Activated naive CD4-positive, alpha-beta T cell treated with anti-CD3 and anti-CD28 coated beads, Interleukin-2, amount 50 U/mL, for 24 hours (primary cell): ENCODE measurements around the gene RAI1.
A peak's percentile ranks its signal among the peaks of the same experiment; 100 is the strongest.

Experiments used
- H3K27ac Mint-ChIP-seq: one replicate; pipeline ENCODE4 v1.8.0; 2021; ENCODE audit warnings: mild to moderate bottlenecking, mixed read lengths
- H3K27me3 Mint-ChIP-seq: one replicate; pipeline ENCODE4 v1.8.0; 2021; ENCODE audit warnings: mixed read lengths
- H3K36me3 Mint-ChIP-seq: one replicate; pipeline ENCODE4 v1.8.0; 2021; ENCODE audit warnings: mixed read lengths
- H3K4me1 Mint-ChIP-seq: one replicate; pipeline ENCODE4 v1.8.0; 2021; ENCODE audit warnings: mixed read lengths
- H3K4me3 Mint-ChIP-seq: one replicate; pipeline ENCODE4 v1.8.0; 2021; ENCODE audit warnings: mild to moderate bottlenecking, mixed read lengths
- H3K9me3 Mint-ChIP-seq: one replicate; pipeline ENCODE4 v1.8.0; 2021; ENCODE audit warnings: mixed read lengths

Gene RAI1

GRCh38 chr17:17749921-17750320 is 68.7 kb downstream of the RAI1 start:
- H3K4me1 Mint-ChIP-seq, result peaks cover 65% of the 10 kb centered on the region

GRCh38 chr17:17750881-17751280 is 69.6 kb downstream of the RAI1 start:
- Mint-ChIP-seq H3K27me3 (no peaks in the 10 kb centered on the region), H3K36me3 (no peaks in the 10 kb centered on the region), H3K4me3 (peak overlapping the region; percentile 95), H3K4me1 (peaks cover 72% of the 10 kb centered on the region), H3K27ac (peak overlapping the region; percentile 98), H3K9me3 (no peaks in the 10 kb centered on the region)

More at GRCh38 chr17:17749921-17750320, 68.7 kb downstream of the RAI1 start:
- Mint-ChIP-seq H3K27me3 (no peaks in the 10 kb centered on the region), H3K4me3 (peak overlapping the region; percentile 24), H3K9me3 (no peaks in the 10 kb centered on the region), H3K27ac (peak overlapping the region; percentile 72), H3K36me3 (no peaks in the 10 kb centered on the region)

DNA sequence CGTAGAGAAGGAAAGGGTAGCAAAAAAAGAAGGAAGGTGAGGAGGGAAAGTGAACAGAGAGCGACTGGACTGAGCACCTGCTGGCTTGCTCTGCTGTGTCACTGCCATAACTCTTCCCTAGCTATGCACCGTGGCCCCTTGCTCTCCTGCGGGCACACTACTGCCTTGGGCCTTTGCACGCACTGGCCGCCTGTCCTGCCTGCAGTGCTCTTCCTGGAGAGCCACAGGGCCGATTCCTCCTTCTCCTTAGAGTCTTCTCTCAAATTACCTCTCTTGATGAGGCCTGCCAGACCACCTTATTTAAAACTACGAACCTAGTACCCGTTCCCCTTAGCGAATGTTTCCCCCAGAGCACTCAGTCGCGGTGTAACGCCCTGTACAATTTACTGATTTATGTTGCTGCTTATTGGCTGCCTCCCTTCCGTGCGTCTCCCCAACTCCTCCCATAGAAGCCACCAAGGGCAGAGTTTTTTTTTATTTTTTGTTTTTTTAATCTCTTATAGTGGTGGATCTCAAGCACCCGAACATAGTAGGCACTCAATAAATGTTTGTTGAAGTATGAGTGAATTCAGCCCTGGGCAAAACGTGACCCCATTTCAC is 70.3 kb downstream of the RAI1 start:
- peaks cover 77% of the 10 kb centered on the region for H3K4me1 Mint-ChIP-seq
- H3K36me3 Mint-ChIP-seq, result no peaks in the 10 kb centered on the region
- H3K9me3 Mint-ChIP-seq, result no peaks in the 10 kb centered on the region
- peak overlapping the region; percentile 98 for H3K27ac Mint-ChIP-seq
- no peaks in the 10 kb centered on the region for H3K27me3 Mint-ChIP-seq
- H3K4me3 Mint-ChIP-seq, result peak overlapping the region; percentile 95

DNA sequence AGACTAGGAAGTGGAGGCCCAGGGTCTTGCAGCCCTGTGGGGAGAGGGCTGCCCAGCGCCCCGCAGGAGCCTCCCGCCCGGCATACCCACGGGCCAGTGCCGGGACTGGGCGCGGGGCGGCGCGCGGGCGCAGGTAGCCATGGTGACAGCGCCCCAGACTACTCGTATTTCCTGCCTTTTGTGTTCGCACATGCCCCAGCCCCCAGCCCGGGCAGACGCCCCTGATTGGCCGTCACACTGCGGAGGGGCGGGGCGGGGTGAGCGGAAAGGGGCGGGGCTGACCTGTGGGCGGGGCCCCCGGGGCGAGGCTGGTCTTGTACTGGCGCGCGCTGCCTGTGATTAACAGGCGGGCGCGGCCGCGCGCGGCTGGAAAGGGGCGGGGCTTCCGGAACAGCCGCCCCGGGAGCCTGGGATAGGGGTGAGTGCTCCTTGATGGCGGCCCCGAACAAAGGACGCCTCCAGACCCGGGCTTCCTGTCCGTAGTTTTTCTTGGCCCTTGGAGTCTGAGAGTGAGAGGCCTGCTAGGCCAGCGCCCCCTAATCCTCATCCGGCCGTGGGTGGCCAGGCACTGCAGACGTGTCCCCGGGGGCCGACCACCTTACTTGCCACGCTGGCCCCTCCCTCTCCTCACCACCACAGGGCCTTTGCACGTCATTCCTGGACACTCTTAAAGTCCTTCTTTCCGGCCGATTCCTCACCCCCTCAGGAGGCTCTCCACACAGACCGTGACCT is 71.0 kb downstream of the RAI1 start:
- Mint-ChIP-seq H3K27me3 (no peaks in the 10 kb centered on the region), H3K27ac (peak overlapping the region; percentile 98), H3K36me3 (no peaks in the 10 kb centered on the region), H3K4me3 (peak overlapping the region; percentile 95), H3K4me1 (peaks cover 81% of the 10 kb centered on the region), H3K9me3 (no peaks in the 10 kb centered on the region)

DNA sequence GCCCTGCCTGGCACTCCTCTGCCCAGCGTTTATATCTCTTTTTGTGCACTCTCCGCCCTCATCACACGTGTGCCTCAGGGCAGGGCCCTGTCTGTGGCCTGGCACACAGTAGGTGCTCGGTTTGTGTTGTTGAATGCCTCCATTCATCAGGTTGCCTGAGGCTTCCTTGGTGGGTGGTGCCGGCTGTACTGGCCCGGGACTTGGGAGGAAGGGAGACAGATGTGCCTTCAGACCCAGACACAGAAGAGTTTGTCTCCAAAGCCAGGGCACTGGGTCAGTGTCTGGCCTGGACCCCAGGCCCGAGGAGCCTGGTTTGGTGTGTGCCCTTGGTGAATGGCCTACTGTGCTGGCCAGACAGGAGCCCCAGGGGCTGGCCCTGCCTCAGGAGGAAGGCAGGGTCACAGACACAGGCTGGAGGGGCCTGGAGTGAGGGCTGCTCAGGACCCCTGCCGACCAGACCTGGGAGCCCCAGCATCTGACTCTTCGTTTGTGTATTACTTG is 71.6 kb downstream of the RAI1 start:
- H3K27me3 Mint-ChIP-seq, result no peaks in the 10 kb centered on the region
- H3K4me1 Mint-ChIP-seq, result peaks cover 85% of the 10 kb centered on the region
- no peaks in the 10 kb centered on the region for H3K36me3 Mint-ChIP-seq
- H3K4me3 Mint-ChIP-seq, result peak overlapping the region; percentile 95
- peak overlapping the region; percentile 96 for H3K27ac Mint-ChIP-seq
- no peaks in the 10 kb centered on the region for H3K9me3 Mint-ChIP-seq

- peaks cover 75% of the 10 kb centered on the region for H3K4me1 Mint-ChIP-seq
- H3K4me3 Mint-ChIP-seq, result peak overlapping the region; percentile 36
- H3K36me3 Mint-ChIP-seq, result no peaks in the 10 kb centered on the region
Measured at GRCh38 chr17:17754719-17755686, 73.7 kb downstream of the RAI1 start.

DNA sequence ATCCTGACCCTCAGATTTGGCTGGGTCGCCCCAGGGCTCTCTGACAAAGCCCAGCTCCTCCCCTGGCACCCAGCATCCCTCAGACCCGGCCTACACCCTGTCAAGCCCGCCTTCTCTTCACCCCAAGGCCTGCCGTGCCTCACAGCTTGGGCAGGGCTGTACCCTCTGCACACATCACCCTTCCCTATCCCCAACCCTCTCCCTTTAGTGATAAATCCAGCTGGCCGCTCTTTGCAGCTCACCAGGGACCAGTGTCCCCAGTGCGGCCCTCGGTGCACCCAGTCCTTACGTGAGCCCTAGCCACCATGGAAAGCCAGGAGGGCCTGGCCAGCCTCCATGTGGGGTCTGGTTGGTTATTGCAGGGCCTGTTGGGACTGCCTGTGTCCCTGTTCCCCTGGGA is 74.5 kb downstream of the RAI1 start:
- Mint-ChIP-seq H3K27ac (peak overlapping the region; percentile 83), H3K9me3 (no peaks in the 10 kb centered on the region), H3K4me3 (no peak overlapping the region), H3K4me1 (peaks cover 71% of the 10 kb centered on the region), H3K27me3 (no peaks in the 10 kb centered on the region), H3K36me3 (no peaks in the 10 kb centered on the region)

More at GRCh38 chr17:17754719-17755686, 73.7 kb downstream of the RAI1 start:
- Mint-ChIP-seq H3K27me3 (no peaks in the 10 kb centered on the region), H3K9me3 (no peaks in the 10 kb centered on the region), H3K27ac (peak overlapping the region; percentile 83)

GRCh38 chr17:17757391-17757791 is 76.1 kb downstream of the RAI1 start:
- H3K36me3 Mint-ChIP-seq, result no peaks in the 10 kb centered on the region
- H3K4me3 Mint-ChIP-seq, result peak overlapping the region; percentile 72
- H3K27me3 Mint-ChIP-seq, result no peaks in the 10 kb centered on the region
- H3K9me3 Mint-ChIP-seq, result no peaks in the 10 kb centered on the region
- H3K27ac Mint-ChIP-seq, result peak overlapping the region; percentile 59
- peaks cover 64% of the 10 kb centered on the region for H3K4me1 Mint-ChIP-seq

DNA sequence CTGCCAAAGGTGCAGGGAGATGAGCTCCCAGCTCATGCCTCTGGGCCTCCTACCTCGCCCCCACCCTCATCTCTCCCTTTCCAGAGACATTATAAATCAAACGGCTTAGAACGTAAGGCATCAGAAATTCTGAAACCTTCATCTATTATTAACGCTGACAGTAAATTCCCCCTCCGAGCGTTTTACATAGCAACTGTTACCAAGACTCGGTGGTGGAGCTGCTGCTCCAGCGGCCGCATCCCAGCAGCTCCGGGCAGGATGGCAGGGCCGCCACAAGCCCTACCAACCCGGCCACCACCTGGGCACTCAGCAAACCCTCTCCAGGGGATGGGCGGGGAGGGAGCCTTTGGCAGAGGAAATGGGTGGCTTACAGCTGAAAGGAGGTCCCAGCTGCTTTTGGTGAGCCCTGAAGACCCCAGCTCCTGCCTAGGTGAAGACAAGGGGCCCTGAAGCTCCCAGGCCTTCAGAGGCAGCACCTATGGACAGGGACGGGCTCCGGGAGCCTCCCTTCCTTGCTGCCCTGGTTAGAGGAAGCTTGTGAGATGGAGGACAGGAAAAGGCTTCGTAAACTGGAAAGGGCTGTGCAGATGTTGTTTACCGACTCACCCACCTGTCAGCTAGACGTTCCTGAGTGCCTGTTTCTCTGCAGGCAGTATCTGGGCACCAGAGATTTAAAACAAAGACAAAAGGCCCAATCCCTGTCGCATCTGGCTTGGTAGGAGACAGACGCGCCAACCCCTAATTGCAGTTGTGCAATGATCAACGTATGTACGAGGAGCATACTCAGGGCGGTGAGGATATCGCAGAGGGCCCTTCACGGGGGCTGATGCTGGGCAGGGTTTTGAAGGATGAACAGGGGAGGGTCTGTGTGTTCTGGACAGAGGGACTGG is 76.9 kb downstream of the RAI1 start:
- Mint-ChIP-seq H3K9me3 (no peaks in the 10 kb centered on the region), H3K27me3 (no peaks in the 10 kb centered on the region), H3K27ac (peak overlapping the region; percentile 62), H3K4me3 (peak overlapping the region; percentile 72), H3K4me1 (peaks cover 57% of the 10 kb centered on the region), H3K36me3 (no peaks in the 10 kb centered on the region)

DNA sequence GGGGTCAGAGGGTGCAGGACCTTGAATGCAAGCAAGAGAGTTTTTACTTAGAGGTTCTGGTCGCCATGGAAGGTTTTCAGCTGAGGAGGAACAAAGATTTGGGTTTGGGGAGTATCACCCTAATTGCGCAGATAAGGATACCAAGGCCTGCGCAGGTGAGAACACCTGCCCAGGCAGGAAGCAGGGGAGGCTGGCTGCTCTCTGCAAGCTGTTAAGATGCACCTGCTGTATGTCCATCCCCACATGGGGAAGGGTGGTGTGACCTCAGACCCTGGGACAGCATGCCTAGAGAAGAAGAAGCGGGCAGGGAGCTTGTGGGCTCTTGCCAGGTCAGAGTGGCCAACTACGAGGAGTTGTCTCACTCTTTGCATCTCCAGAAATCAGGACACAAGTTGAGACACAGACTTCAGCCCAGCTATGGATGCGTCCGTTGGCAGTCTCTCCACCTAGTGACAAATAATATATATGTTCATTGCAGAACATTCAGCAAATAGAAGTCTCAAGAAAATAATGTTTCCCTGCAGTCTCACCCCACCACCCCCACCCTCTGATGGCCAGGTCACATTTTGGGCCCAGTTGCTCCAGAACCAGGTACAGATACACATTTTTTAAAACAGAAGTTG is 77.8 kb downstream of the RAI1 start:
- Mint-ChIP-seq H3K36me3 (no peaks in the 10 kb centered on the region), H3K9me3 (no peaks in the 10 kb centered on the region), H3K27me3 (no peaks in the 10 kb centered on the region), H3K27ac (no peak overlapping the region), H3K4me3 (no peak overlapping the region), H3K4me1 (peaks cover 55% of the 10 kb centered on the region)

GRCh38 chr17:17760350-17760749 is 79.1 kb downstream of the RAI1 start:
- Mint-ChIP-seq H3K4me1 (peaks cover 53% of the 10 kb centered on the region), H3K36me3 (no peaks in the 10 kb centered on the region), H3K4me3 (no peak overlapping the region), H3K27ac (no peak overlapping the region), H3K27me3 (no peaks in the 10 kb centered on the region), H3K9me3 (no peaks in the 10 kb centered on the region)

DNA sequence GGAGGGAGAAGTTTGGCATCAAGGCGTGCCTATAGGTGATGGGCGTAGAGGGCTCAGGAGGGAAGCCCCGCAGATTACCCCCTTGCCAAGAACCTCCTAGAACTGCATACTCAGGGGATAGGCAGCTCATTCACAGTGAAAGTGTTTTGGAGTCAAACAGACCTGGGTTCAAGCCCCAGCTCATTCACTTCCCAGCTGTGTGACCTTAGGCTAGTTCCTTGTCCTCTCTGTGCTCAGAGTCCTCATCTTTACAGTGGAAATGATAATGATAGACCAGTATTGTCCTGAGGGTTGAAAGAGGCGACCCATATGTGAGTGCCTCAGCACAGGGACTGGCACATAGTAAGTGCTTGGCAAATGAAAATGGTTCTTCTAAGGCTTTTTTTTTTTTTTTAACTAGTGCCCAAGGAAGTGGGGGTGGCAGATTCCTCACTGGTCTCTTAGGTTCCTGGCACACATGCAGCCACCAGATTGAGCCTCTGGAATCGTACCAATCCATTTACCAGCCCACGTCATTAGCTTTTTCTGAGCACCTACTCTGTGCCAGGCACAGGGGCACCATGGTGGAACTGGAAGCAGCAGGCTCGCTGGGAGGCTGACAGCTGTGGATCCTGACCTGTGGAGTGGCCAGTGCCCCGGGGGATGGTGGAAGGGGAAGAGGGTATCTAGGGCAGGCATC is 79.8 kb downstream of the RAI1 start:
- no peaks in the 10 kb centered on the region for H3K27me3 Mint-ChIP-seq
- no peaks in the 10 kb centered on the region for H3K36me3 Mint-ChIP-seq
- H3K9me3 Mint-ChIP-seq, result no peaks in the 10 kb centered on the region
- peaks cover 51% of the 10 kb centered on the region for H3K4me1 Mint-ChIP-seq
- no peak overlapping the region for H3K4me3 Mint-ChIP-seq
- no peak overlapping the region for H3K27ac Mint-ChIP-seq

GRCh38 chr17:17761894-17762743 is 80.9 kb downstream of the RAI1 start:
- no peaks in the 10 kb centered on the region for H3K9me3 Mint-ChIP-seq
- H3K4me3 Mint-ChIP-seq, result no peak overlapping the region
- no peak overlapping the region for H3K27ac Mint-ChIP-seq
- peaks cover 52% of the 10 kb centered on the region for H3K4me1 Mint-ChIP-seq
- no peaks in the 10 kb centered on the region for H3K27me3 Mint-ChIP-seq
- H3K36me3 Mint-ChIP-seq, result no peaks in the 10 kb centered on the region
